H9 (cell line): ENCODE measurements around the gene EGFR. TPM values are rescaled to one million over a fixed set of nuclear protein-coding genes. Genes with fewer than 3 reads are reported as not detected.

ENCODE experiments used
- DNase-seq: peaks from one replicate; pipeline ENCODE4 v3.0.0-alpha.2; 2017
- H2AFZ ChIP-seq: one replicate; pipeline ENCODE4 v1.6.1; 2013; ENCODE audit warnings: mild to moderate bottlenecking, low read length, control low read depth, moderate library complexity
- H2AK5ac ChIP-seq: 2 replicates; pipeline ENCODE4 v1.6.1; 2013; ENCODE audit warnings: low read length, control low read depth, mixed read lengths; ENCODE audit not compliant: insufficient read length
- H2BK120ac ChIP-seq: one replicate; pipeline ENCODE4 v1.6.1; 2013; ENCODE audit warnings: low read depth, mild to moderate bottlenecking, low read length, control low read depth, inconsistent platforms; ENCODE audit not compliant: poor library complexity, severe bottlenecking
- H2BK12ac ChIP-seq: 2 replicates; pipeline ENCODE4 v1.6.1; 2013; ENCODE audit warnings: low read length, control low read depth, mixed read lengths, low read depth; ENCODE audit not compliant: insufficient read length
- H2BK15ac ChIP-seq: 2 replicates; pipeline ENCODE4 v1.6.1; 2013; ENCODE audit warnings: low read depth, low read length, control low read depth
- H2BK20ac ChIP-seq: one replicate; pipeline ENCODE4 v1.6.1; 2013; ENCODE audit warnings: low read depth, mild to moderate bottlenecking, low read length, control low read depth, inconsistent platforms; ENCODE audit not compliant: poor library complexity, severe bottlenecking
- H2BK5ac ChIP-seq: 2 replicates; pipeline ENCODE4 v1.6.1; 2013; ENCODE audit warnings: low read length, control low read depth, mixed read lengths; ENCODE audit not compliant: insufficient read length
- H3K14ac ChIP-seq: 2 replicates; pipeline ENCODE4 v1.6.1; 2013; ENCODE audit warnings: low read length, control low read depth; ENCODE audit not compliant: insufficient read depth
- H3K18ac ChIP-seq: 2 replicates; pipeline ENCODE4 v1.6.1; 2013; ENCODE audit warnings: low read depth, mild to moderate bottlenecking, mixed read lengths, low read length, control low read depth; ENCODE audit not compliant: insufficient read length
- H3K23ac ChIP-seq: 2 replicates; pipeline ENCODE4 v1.6.1; 2013; ENCODE audit warnings: low read length, control low read depth, mixed read lengths, low read depth; ENCODE audit not compliant: insufficient read length
- H3K23me2 ChIP-seq: 2 replicates; pipeline ENCODE4 v1.6.1; 2013; ENCODE audit warnings: low read depth, mild to moderate bottlenecking, mixed read lengths, low read length, control low read depth; ENCODE audit not compliant: insufficient read length, poor library complexity, severe bottlenecking
- H3K27ac ChIP-seq: 2 replicates; pipeline ENCODE4 v1.5.1; 2013; ENCODE audit warnings: low read length, control low read depth, mixed read lengths, low read depth; ENCODE audit not compliant: insufficient read length
- H3K27me3 ChIP-seq: 2 replicates; pipeline ENCODE4 v1.6.1; 2013; ENCODE audit warnings: low read length, control low read depth, inconsistent platforms; ENCODE audit not compliant: insufficient read depth
- H3K4ac ChIP-seq: 2 replicates; pipeline ENCODE4 v1.6.1; 2013; ENCODE audit warnings: low read depth, mild to moderate bottlenecking, control low read depth, inconsistent platforms, low read length, moderate library complexity
- H3K4me1 ChIP-seq: 2 replicates; pipeline ENCODE4 v1.6.1; 2013; ENCODE audit warnings: low read length, control low read depth, inconsistent platforms; ENCODE audit not compliant: insufficient read depth
- H3K4me2 ChIP-seq: 2 replicates; pipeline ENCODE4 v1.6.1; 2013; ENCODE audit warnings: low read length, control low read depth, mixed read lengths; ENCODE audit not compliant: insufficient read length, insufficient read depth
- H3K56ac ChIP-seq: 2 replicates; pipeline ENCODE4 v1.6.1; 2013; ENCODE audit warnings: low read depth, mild to moderate bottlenecking, mixed read lengths, low read length, control low read depth; ENCODE audit not compliant: insufficient read length
- H3K79me1 ChIP-seq: 2 replicates; pipeline ENCODE4 v1.6.1; 2013; ENCODE audit warnings: low read depth, mild to moderate bottlenecking, moderate library complexity, low read length, control low read depth, inconsistent platforms; ENCODE audit not compliant: insufficient read depth, poor library complexity, severe bottlenecking
- H3K79me2 ChIP-seq: 2 replicates; pipeline ENCODE4 v1.6.1; 2013; ENCODE audit warnings: low read length, control low read depth, inconsistent platforms; ENCODE audit not compliant: insufficient read depth
- H3K9ac ChIP-seq: 2 replicates; pipeline ENCODE4 v1.6.1; 2013; ENCODE audit warnings: low read length, control low read depth, mixed read lengths; ENCODE audit not compliant: insufficient read length; ENCODE audit errors: extremely low read depth
- H3K9me3 ChIP-seq: one replicate; pipeline ENCODE4 v1.6.1; 2013; ENCODE audit warnings: low read depth, low read length, inconsistent platforms; ENCODE audit not compliant: control insufficient read depth
- H3T11ph ChIP-seq: one replicate; pipeline ENCODE4 v1.6.1; 2013; ENCODE audit warnings: mild to moderate bottlenecking, low read length, control low read depth, inconsistent platforms
- H4K20me1 ChIP-seq: one replicate; pipeline ENCODE4 v1.6.1; 2013; ENCODE audit not compliant: control insufficient read depth, insufficient read length, insufficient read depth
- H4K5ac ChIP-seq: 2 replicates; pipeline ENCODE4 v1.6.1; 2013; ENCODE audit warnings: low read depth, mild to moderate bottlenecking, mixed read lengths, low read length, control low read depth; ENCODE audit not compliant: insufficient read length
- H4K8ac ChIP-seq: replicated peaks from 2 replicates; pipeline ENCODE4 v1.6.1; 2013; ENCODE audit warnings: low read length, control low read depth, mixed read lengths, low read depth; ENCODE audit not compliant: insufficient read length
- H4K91ac ChIP-seq: 2 replicates; pipeline ENCODE4 v1.6.1; 2013; ENCODE audit warnings: low read depth, mild to moderate bottlenecking, moderate library complexity, mixed read lengths, low read length, control low read depth; ENCODE audit not compliant: insufficient read length
- H3K27ac Mint-ChIP-seq, 3 experiments: 2 replicates in 2 of 3; 3 replicates in 1 of 3; pipeline ENCODE4 v1.8.0; 2020 to 2021; ENCODE audit warnings: mixed read lengths in 3 of 3, mild to moderate bottlenecking in 1 of 3, moderate library complexity in 1 of 3
- H3K27me3 Mint-ChIP-seq: 2 replicates; pipeline ENCODE4 v1.8.0; 2021; ENCODE audit warnings: low read depth, mild to moderate bottlenecking, moderate library complexity, mixed read lengths
- H3K36me3 Mint-ChIP-seq, 3 experiments: 2 replicates in 2 of 3; 3 replicates in 1 of 3; pipeline ENCODE4 v1.8.0; 2020 to 2021; ENCODE audit warnings: low read depth in 3 of 3, mixed read lengths in 3 of 3; ENCODE audit not compliant: insufficient read depth in 1 of 3
- H3K4me1 Mint-ChIP-seq, 2 experiments: 2 replicates each; pipeline ENCODE4 v1.8.0; 2020; ENCODE audit warnings: mixed read lengths in 2 of 2
- H3K4me3 Mint-ChIP-seq, 2 experiments: 2 replicates in 1 of 2; 3 replicates in 1 of 2; pipeline ENCODE4 v1.8.0; 2020 to 2021; ENCODE audit warnings: mild to moderate bottlenecking in 2 of 2, mixed read lengths in 2 of 2, moderate library complexity in 1 of 2
- H3K9me3 Mint-ChIP-seq, 2 experiments: 2 replicates in 1 of 2; 3 replicates in 1 of 2; pipeline ENCODE4 v1.8.0; 2020; ENCODE audit warnings: mild to moderate bottlenecking in 2 of 2, mixed read lengths in 2 of 2, moderate library complexity in 1 of 2
- WGBS: extraction: QIAGEN DNeasy Blood & Tissue Kit; methylation state at CpG from one replicate; pipeline ENCODE4 v1.1.7; 2013; ENCODE audit warnings: missing lambda C conversion rate, low lambda C conversion rate, mixed read lengths; ENCODE audit not compliant: insufficient read length; ENCODE audit errors: extremely low coverage; 5-methylcytosine and 5-hydroxymethylcytosine counted together
- total RNA-seq: library from RNA; stranded (reverse); gene quantifications from 2 replicates; pipeline ENCODE4 v1.2.1, GENCODE V29; 2021
- TF ChIP-seq, protein P1 (sequence below): fragments of 200-600 bp; sonication (generic); conservative IDR thresholded peaks from 3 replicates; pipeline ENCODE4 v1.8.0; 2021; ENCODE audit warnings: antibody characterized with exemption, mild to moderate bottlenecking

EGFR gene
- total RNA-seq, 1 experiment from 2014 or later = 3.3 TPM

DNA sequence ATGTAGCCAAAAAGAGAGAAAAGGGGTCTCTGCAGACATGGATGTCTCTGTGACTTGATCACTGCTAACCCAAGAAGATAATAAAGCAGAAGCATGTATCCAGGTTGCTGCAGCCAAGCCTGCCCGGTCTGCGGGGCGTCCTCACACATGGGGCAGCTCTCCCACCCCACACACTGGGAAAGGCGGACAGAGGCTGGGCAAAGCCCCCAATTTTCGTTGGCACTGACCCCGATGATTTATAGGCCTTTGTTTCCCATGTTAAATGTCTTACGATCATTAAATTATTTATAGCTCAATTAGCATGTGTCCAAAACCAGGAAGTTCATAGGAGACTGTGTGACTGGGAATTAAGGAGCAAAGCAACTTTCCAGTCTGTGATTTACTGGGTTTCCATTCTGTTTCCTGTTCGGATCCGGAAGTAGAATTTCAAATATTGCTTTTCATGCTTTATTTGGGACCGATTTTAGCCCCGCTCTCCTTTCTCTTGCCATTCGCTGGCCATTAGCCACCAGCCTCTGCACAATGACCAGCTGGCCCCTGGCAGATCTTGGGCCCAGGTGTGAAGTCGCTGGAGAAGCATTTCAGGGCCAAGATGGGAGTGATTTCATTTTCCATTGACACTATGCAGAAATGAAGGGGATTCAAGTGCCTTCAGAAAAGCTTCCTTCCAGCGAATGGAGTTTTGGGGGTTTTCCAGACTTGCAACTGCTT lies 91.6 kb downstream of the EGFR start:
- Histone ChIP-seq H3K27ac (no peak overlapping the region), H3K27me3 (no peaks in the 10 kb centered on the region), H3K14ac (no peak overlapping the region), H3K18ac (no peak overlapping the region), H3K9ac (no peak overlapping the region), H3K56ac (no peak overlapping the region), H2BK5ac (no peak overlapping the region), H2AK5ac (no peak overlapping the region), H4K20me1 (no peaks in the 10 kb centered on the region), H4K5ac (no peak overlapping the region), H4K8ac (no peak overlapping the region), H3K79me2 (no peaks in the 10 kb centered on the region), H2AFZ (no peak overlapping the region), H2BK12ac (no peak overlapping the region), H2BK20ac (no peak overlapping the region), H3K23me2 (no peaks in the 10 kb centered on the region), H2BK120ac (no peak overlapping the region), H3T11ph (no peak overlapping the region), H2BK15ac (no peak overlapping the region), H3K9me3 (no peaks in the 10 kb centered on the region), H4K91ac (no peak overlapping the region), H3K4ac (no peak overlapping the region), H3K4me2 (no peak overlapping the region), H3K4me1 (peaks cover 4% of the 10 kb centered on the region; the same call in 1 of the 2 replicates), H3K23ac (no peak overlapping the region), H3K79me1 (no peaks in the 10 kb centered on the region)
- DNase-seq = no peak
- H3K4me1 Mint-ChIP-seq = peaks cover 24 to 31% of the 10 kb centered on the region in 2 experiments
- TF ChIP-seq, protein P1, sequence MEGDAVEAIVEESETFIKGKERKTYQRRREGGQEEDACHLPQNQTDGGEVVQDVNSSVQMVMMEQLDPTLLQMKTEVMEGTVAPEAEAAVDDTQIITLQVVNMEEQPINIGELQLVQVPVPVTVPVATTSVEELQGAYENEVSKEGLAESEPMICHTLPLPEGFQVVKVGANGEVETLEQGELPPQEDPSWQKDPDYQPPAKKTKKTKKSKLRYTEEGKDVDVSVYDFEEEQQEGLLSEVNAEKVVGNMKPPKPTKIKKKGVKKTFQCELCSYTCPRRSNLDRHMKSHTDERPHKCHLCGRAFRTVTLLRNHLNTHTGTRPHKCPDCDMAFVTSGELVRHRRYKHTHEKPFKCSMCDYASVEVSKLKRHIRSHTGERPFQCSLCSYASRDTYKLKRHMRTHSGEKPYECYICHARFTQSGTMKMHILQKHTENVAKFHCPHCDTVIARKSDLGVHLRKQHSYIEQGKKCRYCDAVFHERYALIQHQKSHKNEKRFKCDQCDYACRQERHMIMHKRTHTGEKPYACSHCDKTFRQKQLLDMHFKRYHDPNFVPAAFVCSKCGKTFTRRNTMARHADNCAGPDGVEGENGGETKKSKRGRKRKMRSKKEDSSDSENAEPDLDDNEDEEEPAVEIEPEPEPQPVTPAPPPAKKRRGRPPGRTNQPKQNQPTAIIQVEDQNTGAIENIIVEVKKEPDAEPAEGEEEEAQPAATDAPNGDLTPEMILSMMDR = no peak
- H3K27ac Mint-ChIP-seq = peak overlapping the region in 1 of 3 experiments; percentile 70; a peak in 1 of 7 replicates
- H3K9me3 Mint-ChIP-seq = no peaks in the 10 kb centered on the region
- H3K4me3 Mint-ChIP-seq = no peak overlapping the region
- no peaks in the 10 kb centered on the region for H3K36me3 Mint-ChIP-seq
- no CpG with 5 or more reads among the region's 14 CpGs for WGBS
- no peaks in the 10 kb centered on the region for H3K27me3 Mint-ChIP-seq
